Fibroblast of lung (primary cell): ENCODE data around the gene KCTD2.

Experiments
- EZH2 ChIP-seq: IDR thresholded peaks from 2 replicates; pipeline ENCODE4 v1.5.1; 2012; ENCODE audit warnings: low read length, control low read depth, mild to moderate bottlenecking; ENCODE audit errors: missing control alignments
- TF ChIP-seq, protein P1 (sequence below), 2 donors: IDR thresholded peaks in 1 of 2; conservative IDR thresholded peaks in 1 of 2; 1 replicate in 1 of 2; 2 replicates in 1 of 2; pipeline ENCODE4 v1.5.1; 2011 to 2012; ENCODE audit warnings: low read length in 2 of 2, control low read depth in 1 of 2, inconsistent platforms in 1 of 2, low read depth in 1 of 2, mild to moderate bottlenecking in 1 of 2

DNA sequence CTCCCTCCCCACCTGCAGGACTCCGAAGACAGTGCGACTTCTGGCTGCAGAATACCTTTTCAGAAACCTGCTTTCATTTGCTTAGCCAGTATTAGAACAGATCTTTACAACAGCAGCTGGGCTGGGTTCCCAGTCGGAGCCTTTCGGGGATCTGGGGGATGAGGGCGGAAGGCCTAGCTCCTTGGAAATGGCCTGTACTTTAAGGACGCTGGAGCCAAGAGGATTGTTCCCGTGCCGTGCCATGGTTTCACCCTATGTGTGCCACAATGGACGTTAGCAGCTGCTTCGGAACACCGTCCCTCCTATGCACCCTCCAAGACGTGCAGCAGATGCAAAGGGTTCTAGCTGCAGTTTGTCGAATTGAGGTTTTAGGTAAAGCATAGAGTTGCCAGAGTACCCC is 16.2 kb downstream of the KCTD2 start:
- TF ChIP-seq, protein P1, sequence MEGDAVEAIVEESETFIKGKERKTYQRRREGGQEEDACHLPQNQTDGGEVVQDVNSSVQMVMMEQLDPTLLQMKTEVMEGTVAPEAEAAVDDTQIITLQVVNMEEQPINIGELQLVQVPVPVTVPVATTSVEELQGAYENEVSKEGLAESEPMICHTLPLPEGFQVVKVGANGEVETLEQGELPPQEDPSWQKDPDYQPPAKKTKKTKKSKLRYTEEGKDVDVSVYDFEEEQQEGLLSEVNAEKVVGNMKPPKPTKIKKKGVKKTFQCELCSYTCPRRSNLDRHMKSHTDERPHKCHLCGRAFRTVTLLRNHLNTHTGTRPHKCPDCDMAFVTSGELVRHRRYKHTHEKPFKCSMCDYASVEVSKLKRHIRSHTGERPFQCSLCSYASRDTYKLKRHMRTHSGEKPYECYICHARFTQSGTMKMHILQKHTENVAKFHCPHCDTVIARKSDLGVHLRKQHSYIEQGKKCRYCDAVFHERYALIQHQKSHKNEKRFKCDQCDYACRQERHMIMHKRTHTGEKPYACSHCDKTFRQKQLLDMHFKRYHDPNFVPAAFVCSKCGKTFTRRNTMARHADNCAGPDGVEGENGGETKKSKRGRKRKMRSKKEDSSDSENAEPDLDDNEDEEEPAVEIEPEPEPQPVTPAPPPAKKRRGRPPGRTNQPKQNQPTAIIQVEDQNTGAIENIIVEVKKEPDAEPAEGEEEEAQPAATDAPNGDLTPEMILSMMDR (conservative IDR thresholded peaks at IDR 0.05 in 1 of 2, IDR thresholded peaks at IDR 0.05 in 1 of 2; ENCODE audit: low read depth in 1 of 2, low read length in 2 of 2): no peak
- TF ChIP-seq EZH2: no peak
